SW 1271 (cell line): ENCODE data around the gene TRIM59.
A peak's percentile ranks its signal among the peaks of the same experiment; 100 is the strongest.

Source experiments
- DNase-seq, 2 experiments: peaks; one replicate each; lab custom pipeline; 2025; lab: John Stamatoyannopoulos, UW

The TRIM59 gene

GRCh38 chr3:160402221-160403027, 47.2 kb downstream of the TRIM59 start:
- DNase-seq: no peak

GRCh38 chr3:160401291-160402095, 48.1 kb downstream of the TRIM59 start:
- DNase-seq: peak in 1 of 2 experiments; percentile 65

- no peak for DNase-seq
These were observed 48.9 kb downstream of the TRIM59 start for GRCh38 chr3:160400702-160401150.

- peak in 1 of 2 experiments; percentile 43 for DNase-seq
These were observed 49.4 kb downstream of the TRIM59 start for GRCh38 chr3:160400030-160400701.

DNA sequence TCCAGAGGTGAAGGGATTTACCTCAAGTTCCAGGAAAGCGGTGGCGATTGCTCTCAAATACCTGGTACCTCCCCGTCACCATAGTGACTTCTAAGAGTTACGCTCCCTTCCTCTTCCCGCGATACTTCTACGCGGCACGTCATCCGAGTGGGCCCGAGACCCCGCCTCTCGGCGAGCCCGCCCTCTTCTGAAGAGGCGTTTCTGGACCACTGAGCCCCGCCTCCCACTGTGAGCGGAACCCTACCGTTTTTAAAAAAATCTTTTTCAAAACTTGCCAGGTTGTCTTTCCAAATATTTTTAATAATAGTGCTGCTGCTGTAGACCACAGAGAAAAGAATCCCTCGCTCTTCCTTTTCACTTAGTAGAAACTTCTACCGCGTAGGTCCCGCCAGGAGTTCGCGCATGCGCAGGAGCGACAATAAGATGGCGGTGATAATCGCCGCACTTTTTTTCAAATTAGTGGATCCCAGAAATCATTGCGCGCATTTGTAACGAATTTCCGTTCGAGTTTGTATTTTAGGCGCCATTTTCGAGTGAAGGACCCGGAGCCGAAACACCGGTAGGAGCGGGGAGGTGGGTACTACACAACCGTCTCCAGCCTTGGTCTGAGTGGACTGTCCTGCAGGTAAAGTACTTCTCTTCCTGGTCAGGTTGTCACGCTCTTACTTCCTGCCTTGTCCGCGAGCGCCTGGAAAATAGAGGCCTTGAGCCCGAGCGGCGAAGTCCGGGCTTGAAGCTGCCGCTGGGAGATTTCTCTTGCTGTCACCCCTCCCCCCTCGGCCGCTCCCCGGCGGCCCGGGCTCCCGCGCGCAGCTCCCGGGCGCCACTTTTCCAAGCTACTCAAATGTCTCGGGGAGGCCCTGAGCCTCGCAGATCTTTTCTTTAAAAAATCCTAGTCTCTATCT, 50.2 kb downstream of the TRIM59 start, which contains the start of the genes IFT80 and SMC4:
Gene IFT80, minus strand, starts transcription at position 101 of the 905 bp plus-strand sequence. CDS start 14,625 bp downstream, outside the sequence.
Gene SMC4, plus strand, starts transcription at position 526 of the 905 bp plus-strand sequence. CDS start 1,177 bp downstream, outside the sequence.
- peak; percentile 83 to 95 for DNase-seq

GRCh38 chr3:160398820-160399124, 50.8 kb downstream of the TRIM59 start:
- DNase-seq: no peak

- DNase-seq: peak in 1 of 2 experiments; percentile 35
These were observed 54.3 kb downstream of the TRIM59 start for GRCh38 chr3:160395297-160395696.

DNA sequence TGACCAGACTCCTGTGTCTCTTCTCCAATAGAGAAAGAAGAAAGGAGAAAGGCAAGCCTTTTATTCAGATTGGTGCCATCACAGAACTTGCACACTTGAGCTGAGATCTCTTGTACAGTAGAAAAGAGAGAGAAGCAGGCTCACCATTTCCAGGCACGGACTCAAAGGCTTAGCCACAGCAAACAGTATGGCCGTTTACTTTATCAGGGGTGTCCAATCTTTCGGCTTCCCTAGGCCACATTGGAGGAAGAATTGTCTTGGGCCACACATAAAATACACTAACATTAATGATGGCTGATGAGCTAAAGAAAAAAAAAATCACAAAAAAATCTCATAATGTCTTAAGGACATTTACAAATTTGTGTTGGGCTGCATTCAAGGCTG, 55.6 kb downstream of the TRIM59 start:
- no peak for DNase-seq

DNA sequence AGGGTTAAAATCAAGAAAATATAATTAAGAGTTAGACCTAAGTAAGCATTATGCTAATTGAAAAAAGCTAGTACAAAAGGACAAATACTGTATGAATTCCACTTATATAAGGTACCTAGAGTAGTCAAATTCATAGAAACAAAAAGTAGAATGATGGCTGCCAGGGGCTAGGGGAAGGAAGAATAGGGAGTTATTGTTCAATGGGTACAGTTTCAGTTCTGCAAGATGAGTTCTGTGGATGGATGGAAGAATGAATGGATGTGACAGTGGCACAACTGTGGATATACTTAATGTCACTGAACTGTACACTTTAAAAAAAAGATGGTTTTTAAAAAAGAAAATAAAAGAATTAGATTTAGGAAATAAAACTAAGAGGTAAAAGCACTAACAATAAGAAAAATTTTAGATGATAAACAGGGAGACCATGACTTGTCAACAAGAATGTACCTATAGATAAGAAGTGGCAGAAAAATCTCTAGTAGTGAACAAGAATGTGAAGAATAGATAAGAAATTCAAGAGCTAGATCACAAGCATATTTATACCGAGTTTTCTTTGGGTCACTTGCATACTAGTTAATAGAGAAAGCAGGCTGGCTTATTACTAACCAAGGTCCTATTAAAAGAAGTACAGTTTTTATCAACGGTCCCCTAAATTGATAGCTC, 56.1 kb downstream of the TRIM59 start:
- no peak for DNase-seq

GRCh38 chr3:160392798-160393197, 56.8 kb downstream of the TRIM59 start:
- DNase-seq: no peak

DNA sequence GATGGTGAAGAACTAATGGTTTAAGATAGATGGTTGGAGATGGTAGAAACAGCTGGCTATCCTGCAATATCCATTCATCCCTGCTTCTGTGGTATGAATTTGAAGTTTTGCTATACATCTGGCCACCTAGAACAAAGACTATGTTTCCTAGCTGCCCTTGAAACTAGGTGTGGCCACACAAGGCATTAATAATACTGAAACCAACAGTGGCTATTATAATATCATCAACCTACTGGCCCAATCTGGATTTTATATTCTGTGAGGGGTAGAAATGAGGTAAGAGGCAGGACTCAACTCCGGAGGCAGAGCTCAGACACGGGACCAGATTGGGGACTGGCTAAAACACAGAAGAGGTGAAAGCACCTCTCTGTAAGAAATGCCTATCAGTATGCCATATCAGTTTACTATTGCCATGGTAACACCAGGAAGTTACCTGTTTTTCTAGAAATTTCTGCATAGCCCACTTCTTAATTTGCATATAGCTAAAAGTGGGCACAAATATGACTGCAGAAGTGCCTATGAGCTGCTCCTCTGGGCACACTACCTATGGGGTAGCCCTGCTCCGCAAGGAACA, 58.9 kb downstream of the TRIM59 start:
- DNase-seq: no peak
